Activated CD8-positive, alpha-beta memory T cell treated with anti-CD3 and anti-CD28 coated beads, Interleukin-2, amount 50 U/mL, for 24 hours (primary cell): ENCODE measurements around the gene PPP1R27.
"Not testable (repeated sequence)": the region's sequence is repeated elsewhere in the genome, so short reads cannot be mapped to it uniquely, and the experiment has no call there.

Experiments
- DNase-seq: peaks from one replicate; pipeline ENCODE4 v3.0.0-alpha.2; 2020; ENCODE audit errors: extremely low read depth

The PPP1R27 gene

GRCh38 chr17:81840826-81841778, 6.3 kb upstream of the PPP1R27 start:
- no peak for DNase-seq

DNA sequence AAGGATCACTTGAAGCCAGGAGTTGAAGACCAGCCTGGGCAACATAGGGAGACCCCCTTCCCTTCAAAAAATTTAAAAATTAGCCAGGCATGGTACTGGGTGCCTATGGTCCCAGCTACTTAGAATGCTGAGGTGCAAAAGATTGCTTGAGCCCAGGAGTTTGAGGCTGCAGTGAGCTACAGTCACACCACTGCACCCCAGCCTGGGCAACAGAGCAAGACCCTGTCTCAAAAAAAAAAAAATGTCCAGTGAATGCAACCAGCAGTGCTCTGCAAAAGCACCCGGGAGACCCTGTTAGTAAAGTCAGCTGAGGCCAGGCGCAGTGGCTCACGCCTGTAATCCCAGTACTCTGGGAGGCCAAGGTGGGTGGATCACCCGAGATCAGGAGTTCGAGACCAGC, 5.2 kb upstream of the PPP1R27 start:
- not testable (repeated sequence) for DNase-seq

DNA sequence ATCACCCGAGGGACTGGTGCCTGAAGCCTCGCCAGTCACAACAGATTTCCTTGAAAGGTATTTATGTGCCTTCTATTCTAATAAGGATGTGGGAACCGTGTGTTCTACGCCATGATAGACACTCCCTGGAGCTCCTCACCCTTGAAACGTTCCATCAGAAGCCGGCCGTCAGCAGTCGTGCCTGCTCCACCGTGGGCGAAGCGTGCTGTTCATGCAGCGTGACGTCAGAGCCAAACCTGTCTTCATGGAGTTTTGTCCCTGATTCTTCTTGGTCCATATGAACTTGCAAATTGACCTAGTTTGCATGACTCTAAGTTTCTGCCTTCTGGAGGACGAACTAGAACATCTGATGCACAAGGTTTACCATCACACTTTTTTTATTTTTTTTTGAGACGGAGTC, 4.5 kb upstream of the PPP1R27 start:
- no peak for DNase-seq

GRCh38 chr17:81838753-81839255, 4.0 kb upstream of the PPP1R27 start:
- no peak for DNase-seq

DNA sequence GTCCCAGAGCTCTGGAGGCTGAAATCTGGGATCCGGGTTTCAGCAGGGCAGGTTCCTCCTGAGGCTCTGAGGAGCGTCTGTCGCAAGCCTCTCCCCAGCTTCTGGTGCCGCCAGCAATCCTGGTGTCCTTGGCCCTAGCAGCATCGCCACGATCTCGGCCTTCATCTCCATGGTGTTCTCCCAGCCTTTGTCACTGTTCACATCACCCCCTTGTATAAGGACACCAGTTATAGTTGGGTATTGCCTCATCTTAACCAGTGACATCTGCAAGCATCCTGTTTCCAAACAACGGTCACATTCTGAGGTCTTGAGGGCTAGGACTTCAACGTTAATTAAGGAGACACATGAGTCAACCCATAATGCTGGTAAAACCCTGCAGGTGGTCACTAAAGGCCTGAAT, 2.8 kb upstream of the PPP1R27 start:
- no peak for DNase-seq

DNA sequence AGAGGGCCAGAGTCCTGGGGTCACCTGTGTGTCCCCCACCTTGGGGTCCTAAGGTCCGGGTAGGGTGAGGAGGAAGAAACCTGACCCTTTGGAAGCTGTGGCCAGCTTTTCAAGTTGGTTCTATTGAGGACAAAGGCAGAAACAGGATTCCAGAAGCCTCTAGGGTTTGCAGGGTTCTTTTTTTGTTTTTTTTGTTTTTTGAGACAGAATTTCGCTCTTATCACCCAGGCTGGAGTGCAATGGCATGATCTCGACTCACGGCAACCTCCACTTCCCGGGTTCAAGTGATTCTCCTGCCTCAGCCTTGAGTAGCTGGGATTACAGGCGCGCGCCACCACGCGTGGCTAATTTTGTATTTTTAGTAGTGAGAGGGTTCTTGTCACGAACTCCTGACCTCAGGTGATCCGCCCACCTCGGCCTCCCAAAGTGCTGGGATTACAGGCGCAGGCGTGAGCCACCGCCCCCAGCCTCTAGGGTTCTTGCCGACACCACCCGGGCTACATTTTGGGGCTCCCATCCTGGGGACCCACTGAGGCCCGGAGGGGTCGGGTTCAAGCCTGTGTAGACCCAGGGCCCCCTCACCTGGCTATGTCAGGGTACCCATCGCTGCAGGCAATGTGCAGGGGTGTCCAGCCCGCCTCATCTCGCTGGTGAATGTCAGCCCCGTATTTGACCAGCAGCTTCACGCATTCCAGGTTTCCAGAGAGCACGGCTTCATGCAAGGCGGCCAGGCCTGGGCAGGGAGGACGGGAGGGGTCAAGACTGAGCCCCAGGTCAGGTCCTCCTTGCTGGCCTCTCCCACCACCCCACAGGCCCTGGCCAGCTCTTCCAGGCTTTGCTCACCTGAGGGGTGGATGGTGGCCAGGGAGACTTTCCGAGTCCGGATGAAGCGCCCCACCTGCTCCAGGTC, 674 bp downstream of the PPP1R27 start:
- DNase-seq: no peak

DNA sequence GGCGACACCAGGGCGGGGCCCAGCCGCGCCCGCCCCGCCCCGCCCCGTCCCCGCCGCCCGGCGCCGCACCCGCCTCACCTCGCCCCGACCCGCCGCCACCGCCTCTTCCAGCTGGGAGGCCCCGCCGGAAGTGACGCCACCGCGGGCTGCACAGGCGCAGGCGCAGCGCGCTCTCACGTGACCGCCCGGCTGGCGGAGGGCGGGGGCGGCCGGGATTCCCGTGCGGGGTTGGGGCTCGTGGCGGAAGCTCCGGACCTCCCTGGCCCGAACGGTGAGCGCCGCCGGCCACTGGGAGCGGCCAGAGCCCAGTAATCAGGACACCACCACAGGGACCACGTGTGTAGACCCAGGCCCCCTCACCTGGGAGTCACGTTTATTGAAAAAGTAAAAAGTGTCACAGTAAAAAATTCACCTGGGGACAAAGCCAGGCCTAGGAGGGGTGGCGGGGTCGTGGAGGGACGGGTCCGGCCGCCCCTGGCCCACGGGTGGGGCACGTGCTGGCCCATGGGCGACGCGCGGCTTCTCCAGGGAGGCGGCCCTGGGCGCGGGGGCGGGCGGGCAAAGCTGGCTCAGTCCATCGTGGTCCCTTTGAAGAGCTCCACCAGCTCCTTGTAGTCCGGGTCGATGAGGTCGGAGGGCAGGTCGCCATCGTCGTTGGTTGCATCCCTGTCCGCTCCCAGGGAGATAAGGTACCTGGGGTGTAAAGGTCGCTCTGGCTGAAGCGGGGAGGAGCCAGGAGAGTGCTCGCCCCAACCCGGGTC, 1.5 kb downstream of the PPP1R27 start, which contains the start of gene MCRIP1:
MCRIP1 (minus strand) TSS at position 132 of the 761 bp plus-strand sequence. CDS start 8,785 bp downstream, outside the sequence.
- peak; percentile 80 for DNase-seq

DNA sequence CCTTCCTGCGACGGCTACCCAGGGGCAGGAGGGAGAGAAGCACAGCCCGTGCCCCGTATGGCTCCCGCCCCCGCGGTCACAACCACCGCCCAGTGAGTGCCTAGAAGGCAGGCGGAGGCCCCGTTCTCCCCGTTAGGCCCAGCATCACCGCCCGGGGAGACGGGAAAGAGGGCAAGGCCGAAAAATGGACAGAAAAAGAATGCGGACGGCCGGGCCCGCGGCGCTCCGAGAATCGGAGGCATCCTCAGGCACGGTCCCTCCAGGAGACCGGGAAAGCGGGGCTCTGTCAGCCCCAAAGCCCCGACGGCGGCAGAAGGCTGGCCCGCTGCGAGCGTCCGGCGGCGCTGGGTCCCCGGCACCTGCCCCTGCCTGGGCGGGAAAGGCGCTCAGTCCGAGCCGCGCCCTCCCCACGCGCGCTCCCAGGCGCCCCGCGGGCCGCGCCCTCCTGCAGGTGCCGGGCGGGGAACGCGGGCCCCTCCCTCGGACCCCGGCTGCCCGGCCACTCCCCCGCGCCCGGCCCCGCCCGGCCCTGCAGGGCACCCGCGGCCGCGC, 2.2 kb downstream of the PPP1R27 start:
- peak; percentile 8 for DNase-seq

DNA sequence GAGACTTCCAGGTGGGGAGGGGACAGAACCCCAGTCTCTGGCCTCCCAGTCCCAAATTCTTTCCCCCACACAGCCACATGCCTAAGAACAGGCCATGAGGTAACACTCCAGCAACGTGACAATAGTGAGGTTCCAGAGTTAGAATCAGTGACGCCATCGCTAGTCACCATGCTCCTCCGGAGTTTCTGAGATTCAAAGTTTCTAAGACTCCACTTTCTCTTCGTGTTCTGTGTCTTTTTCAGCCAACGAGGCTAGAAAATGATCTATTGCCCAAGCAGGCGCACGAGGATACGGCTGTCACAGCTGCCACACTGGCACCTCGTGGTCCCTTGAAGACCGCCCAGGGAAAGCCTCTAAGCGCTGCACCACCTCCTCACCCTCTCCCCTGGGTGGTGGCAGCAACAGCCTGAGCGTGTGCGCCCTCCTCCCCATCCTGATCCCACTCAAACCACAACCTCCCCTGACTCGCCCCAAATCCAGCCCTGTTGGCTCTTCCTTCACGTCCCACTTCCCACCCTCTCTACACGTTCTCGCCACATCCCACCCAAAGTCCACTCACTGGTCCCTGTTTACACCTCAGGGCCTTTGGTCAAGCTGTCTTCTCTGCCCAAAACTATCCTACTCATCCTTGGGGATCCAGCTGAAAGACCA, 2.8 kb downstream of the PPP1R27 start:
- peak; percentile 8 for DNase-seq

DNA sequence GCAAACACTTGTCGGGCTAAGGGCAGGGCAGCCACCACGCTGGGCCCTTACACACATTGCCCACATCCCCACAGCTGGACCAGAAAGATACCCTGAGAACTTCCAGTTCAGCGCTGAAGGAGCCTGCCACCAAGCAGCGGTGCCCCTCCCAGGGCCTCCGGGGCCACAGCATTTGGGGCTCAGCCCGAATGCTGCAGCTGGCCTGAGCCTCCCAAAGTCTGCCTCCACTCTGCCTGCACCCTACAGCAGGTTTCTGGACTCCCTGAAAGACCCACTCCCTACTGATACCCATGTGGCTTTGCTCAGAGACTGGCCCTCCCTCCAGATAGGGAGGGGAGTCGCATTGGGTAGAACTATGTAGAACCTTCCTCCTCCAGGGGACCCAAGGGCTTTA, 3.3 kb downstream of the PPP1R27 start:
- no peak for DNase-seq

- DNase-seq: no peak
These were observed 5.0 kb downstream of the PPP1R27 start for GRCh38 chr17:81829858-81830257.

DNA sequence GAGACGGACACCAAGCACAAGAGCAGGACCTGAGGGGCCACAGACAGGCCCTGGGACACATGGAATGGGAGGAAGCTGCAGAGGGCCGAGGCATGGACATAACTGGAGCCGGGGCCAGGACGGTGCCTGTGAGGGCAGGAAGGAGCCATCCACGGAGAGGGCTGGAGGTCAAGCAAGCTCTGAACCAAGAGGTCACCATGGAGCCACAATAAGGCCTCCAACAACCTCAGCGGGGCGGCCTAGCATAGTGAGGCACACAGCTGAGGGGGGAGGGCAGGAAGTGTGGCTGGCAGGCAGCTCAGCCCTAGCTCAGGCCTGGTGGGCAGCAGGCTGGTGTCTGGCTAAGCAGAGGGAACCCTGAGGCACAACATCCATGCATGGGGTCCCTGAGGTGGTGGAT, 6.2 kb downstream of the PPP1R27 start:
- no peak for DNase-seq

GRCh38 chr17:81825841-81826466, 8.9 kb downstream of the PPP1R27 start:
- no peak for DNase-seq

DNA sequence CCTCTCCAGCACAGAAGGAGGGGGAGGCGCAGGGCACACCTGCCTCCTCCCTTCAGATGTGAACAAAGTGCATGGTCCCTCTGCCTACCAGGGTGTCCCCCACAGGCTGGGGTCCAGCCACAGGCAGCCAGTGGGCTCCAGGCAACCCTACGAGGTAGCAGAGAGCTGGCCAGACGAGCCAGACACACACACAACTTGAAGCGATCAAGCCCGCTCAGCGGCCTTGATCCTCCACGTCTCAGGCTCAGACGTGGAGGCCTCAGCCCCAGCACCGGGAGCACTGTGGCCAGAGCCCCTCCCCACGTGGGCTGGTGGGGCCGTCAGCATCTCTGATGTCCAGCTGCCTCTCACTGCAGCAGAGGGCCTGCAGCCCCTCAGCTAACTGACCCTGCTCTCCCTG, 10.3 kb downstream of the PPP1R27 start:
- no peak for DNase-seq

- DNase-seq: no peak
These were observed 10.9 kb downstream of the PPP1R27 start for GRCh38 chr17:81823820-81824550.

DNA sequence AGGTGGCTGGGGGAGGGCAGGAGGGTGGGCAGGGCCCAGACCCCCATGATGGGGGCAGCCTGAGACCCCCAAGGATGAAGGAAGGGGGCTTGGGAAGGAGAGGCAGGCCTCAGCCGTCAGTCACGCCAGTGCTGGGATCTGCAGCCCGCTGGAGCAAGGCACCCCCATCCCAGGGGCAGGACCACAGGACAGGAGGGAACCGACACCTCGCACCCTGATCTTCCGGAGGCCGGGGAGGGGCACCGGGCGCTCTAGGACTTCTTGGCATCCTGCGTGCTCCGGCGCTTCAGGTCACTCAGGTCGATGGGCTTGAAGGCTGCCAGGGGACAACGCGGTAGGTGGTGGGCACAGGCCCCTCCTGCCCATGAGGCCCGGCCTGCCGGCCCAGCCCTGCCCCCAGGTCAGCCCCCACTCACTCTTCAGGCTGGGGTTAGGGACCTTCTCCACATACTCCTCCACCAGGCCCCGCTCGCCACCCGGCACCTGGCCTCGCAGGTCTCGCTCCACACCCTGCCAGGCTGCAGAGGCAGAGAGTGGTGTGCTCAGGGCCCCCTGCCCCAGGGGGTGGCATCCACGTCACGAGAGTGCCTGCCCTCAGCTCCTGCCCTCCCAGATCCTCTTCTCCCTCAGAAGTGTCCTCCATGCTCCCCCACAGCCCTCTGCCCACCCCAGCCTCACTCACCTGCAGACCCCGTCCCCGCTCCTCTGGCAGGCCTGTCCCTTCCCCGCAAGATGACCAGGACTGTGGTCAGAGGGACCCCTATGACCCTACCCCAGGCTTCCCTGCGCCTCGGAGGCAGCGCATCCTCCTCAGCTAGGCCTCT, 11.6 kb downstream of the PPP1R27 start:
- no peak for DNase-seq

DNA sequence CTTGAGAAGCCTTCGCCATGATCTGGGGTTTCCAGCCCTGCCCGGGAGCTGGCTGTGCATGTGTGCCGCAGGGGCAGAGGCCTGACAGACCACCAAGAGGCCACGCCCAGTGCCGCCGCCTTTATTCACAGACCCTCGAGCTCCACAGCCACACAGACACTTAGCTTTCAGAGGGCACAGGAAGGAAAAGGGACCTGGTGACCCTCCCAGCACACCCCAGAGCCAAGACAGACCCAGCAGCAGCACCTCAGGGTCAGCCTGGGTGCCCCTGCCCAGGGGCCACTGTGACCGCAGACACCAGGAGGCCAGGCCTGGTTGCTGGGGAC, 12.6 kb downstream of the PPP1R27 start:
- DNase-seq: no peak

DNA sequence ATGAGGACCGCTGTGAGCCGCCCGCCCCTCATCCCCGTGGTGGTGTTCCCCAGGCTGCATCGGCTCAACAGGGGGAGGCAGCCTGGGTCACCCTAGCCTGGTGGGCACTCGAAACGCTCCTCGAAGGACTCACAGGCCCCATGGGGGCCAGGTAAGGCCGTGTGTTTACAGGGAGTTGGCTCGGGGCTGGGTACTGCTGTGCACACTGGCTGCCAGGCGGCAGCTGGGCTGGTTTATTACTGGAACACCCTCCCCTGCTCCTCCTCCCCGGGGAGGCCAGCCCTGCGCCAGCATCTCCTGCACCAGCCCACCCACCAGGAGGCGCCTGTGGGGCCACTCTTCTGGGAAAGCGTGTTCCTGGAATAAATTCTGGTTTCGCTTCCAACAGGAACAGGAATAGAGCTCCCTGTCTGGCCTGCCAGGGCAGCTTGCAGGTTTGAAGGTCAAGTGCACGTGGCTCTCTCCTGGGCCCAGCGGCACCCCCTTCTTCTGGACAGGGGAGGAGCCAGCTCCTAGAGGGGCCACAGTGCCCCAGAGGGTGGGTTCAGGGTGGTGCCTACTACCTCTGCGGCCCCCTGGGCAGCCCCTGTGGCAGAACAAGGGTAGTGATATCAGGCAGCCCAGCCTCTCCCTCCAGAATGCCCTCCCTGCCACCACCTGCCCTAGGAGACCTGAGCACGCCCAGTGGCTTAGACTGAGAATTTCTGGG, 13.1 kb downstream of the PPP1R27 start:
- no peak for DNase-seq
